Activated T-helper 2 cell treated with anti-CD3 and anti-CD28 coated beads, Interferon-gamma antibody, Interleukin-2, Interleukin-4, amounts not matched to agents 10 μg/mL and 5 μg/mL and 100 μg/mL, durations not matched to agents 14 hours and 24 hours and 36 hours (primary cell): ENCODE measurements around the gene PIP4K2B. TPM values are rescaled to one million over a fixed set of nuclear protein-coding genes. Genes with fewer than 3 reads are reported as not detected.

Experiments
- total RNA-seq: library from RNA; stranded (reverse); gene quantifications from 2 replicates; pipeline ENCODE4 v1.2.3, GENCODE V29; 2022

PIP4K2B gene
- total RNA-seq, 1 donor from 2014 or later, result 35.3 TPM

Other genes with a start within 250 kb of the PIP4K2B start
- gene SRCIN1, start 193.6 kb downstream of the PIP4K2B start, total RNA-seq, result 0.14 and 0.16 TPM in 2 replicates
- 34.9 TPM in 2 replicates for gene EPOP, start 124.6 kb downstream of the PIP4K2B start, total RNA-seq
- 211 and 213 TPM in 2 replicates for gene MLLT6, start 94.3 kb downstream of the PIP4K2B start, total RNA-seq
- 32.2 and 37.0 TPM in 2 replicates for gene CISD3, start 69.2 kb downstream of the PIP4K2B start, total RNA-seq
- 5.8 and 7.4 TPM in 2 replicates for gene PCGF2, start 51.2 kb downstream of the PIP4K2B start, total RNA-seq
- gene PSMB3, start 46.8 kb downstream of the PIP4K2B start, total RNA-seq, result 337 and 342 TPM in 2 replicates
- gene CWC25, start 25.8 kb upstream of the PIP4K2B start, total RNA-seq, result 23.0 and 26.4 TPM in 2 replicates
- gene RPL23, start 54.2 kb upstream of the PIP4K2B start, total RNA-seq, result 1,775 and 1,796 TPM in 2 replicates
- 151 and 156 TPM in 2 replicates for gene LASP1, start 70.5 kb upstream of the PIP4K2B start, total RNA-seq
- gene FBXO47, start 167.8 kb upstream of the PIP4K2B start, total RNA-seq, result not detected in 2 replicates